GM12801 (cell line): ENCODE data around the gene SLC6A13.

Experiments
- TF ChIP-seq, protein P1 (sequence below): IDR thresholded peaks from one replicate; pipeline ENCODE4 v1.5.1; 2011; ENCODE audit warnings: control low read depth; ENCODE audit not compliant: insufficient read length; ENCODE audit errors: extremely low read depth

Gene SLC6A13

DNA sequence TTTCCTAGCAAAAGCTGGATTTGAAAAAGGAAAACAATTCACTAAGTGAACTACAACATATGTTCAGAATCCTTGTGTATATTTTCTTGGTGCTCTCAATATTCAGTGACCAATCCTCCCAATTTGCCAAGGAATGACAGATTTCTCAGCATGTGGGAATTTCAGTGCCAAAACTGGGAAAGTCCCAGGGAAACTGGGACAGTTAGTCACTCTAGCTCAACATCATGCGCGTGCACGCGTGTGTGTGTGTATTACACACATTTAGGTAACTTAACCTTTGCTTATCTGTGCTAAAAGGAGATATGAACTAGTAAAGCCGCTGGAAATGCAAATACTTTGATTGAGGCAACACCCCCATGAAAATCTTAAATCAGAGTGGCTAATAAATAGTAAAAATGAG lies 26.1 kb upstream of the SLC6A13 start:
- TF ChIP-seq, protein P1, sequence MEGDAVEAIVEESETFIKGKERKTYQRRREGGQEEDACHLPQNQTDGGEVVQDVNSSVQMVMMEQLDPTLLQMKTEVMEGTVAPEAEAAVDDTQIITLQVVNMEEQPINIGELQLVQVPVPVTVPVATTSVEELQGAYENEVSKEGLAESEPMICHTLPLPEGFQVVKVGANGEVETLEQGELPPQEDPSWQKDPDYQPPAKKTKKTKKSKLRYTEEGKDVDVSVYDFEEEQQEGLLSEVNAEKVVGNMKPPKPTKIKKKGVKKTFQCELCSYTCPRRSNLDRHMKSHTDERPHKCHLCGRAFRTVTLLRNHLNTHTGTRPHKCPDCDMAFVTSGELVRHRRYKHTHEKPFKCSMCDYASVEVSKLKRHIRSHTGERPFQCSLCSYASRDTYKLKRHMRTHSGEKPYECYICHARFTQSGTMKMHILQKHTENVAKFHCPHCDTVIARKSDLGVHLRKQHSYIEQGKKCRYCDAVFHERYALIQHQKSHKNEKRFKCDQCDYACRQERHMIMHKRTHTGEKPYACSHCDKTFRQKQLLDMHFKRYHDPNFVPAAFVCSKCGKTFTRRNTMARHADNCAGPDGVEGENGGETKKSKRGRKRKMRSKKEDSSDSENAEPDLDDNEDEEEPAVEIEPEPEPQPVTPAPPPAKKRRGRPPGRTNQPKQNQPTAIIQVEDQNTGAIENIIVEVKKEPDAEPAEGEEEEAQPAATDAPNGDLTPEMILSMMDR: no peak

DNA sequence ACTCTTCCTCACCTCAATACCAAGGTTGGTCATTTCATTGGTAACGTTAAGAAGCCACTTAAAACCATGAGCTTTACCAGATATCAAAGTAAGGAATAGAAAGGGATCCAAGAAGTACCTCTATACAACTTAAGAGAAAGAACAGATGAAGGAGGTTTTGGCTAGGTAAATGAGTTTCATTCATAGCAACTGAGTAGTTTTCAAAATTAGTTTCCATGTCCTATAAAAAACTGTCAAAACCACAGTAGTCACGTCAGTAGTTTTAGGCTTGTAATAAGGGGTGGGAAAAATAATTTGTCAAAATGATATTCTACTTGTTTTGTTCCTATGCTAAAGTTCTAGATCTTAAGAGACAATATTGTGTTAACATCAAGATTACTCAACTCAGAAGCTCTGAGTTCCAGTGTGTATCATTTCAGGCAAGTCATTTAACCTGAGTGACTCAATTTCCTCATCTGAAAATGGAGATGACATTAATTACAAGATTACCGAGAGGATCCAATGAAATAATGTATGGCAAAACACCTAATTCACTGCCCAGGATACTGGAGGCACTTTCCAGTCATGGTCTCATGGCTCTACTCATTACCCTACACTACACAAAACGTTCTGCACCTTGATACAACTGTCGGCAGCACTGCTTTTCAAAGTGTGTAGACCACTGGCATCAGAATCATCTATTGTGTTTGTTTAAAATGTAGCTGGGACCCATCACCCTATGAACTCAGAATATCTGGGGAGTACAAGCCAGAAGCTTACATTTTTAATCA lies 24.1 kb upstream of the SLC6A13 start:
- TF ChIP-seq, protein P1: no peak

GRCh38 chr12:278046-278445 lies 15.4 kb upstream of the SLC6A13 start:
- TF ChIP-seq, protein P1: no peak

DNA sequence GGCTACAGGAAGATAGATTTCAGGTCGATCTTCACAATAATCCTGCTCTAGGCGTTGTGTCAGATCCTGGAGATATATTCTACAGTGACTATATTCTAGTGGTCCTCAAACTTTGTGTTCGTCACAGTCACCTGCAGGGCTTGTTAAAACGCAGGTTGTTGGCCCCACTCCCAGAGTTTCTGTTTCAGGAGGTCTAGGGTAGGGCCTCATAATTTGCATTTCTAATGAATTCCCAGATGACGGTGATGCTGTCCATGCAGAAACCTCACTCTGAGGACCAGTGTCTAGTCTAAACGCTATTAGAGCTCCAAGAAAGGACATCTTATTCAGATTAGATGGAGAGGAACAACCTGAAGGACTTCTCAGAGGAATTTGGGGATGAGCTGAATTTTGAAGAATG lies 13.2 kb upstream of the SLC6A13 start:
- TF ChIP-seq, protein P1: no peak

- TF ChIP-seq, protein P1: no peak
Measured at GRCh38 chr12:273382-273781, 10.7 kb upstream of the SLC6A13 start.

GRCh38 chr12:272942-273341 lies 10.3 kb upstream of the SLC6A13 start:
- TF ChIP-seq, protein P1: no peak

DNA sequence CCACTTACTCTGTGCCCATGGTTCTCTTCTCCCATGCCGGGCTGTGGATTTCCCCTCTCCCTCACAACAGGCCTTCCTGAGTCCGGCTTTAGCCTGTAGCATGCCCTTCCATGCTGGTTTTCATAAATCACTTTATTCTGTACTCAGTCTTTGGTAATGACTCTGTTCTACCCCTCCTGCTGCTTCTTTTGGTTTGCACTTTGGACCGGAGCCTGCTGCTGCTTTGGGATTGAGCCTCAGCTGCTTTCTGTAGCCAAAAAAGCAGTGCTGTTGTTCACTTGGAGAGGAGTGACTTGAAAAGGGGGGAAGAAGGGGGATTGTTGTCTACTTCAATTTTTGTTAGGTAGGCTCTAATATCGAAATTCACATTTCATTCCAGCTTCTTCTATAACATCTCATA lies 8.5 kb upstream of the SLC6A13 start:
- TF ChIP-seq, protein P1: no peak

DNA sequence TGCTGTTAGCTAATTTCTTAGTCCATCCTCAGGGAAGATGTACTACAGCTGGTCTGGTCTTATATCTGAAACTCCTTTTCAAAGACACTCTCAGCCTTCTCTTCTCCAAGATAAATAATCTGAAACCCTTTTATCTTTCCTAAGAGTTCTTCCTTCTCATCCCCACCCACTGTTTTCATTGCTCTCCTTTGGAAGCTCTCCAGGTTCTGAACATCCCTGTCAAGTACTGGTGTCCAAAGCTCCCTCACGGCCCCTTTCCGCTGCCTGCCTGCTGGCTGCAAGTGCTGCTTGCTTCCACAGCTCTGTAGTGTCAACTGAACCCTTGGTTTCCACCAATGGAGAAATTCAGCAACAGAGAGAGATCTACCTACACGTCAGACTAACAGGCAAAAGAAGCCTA lies 6.6 kb upstream of the SLC6A13 start:
- TF ChIP-seq, protein P1: no peak
